ENCODE results near the gene SNX25. TPM values are rescaled to one million over a fixed set of nuclear protein-coding genes. Genes with fewer than 3 reads are reported as not detected.
"Not testable (repeated sequence)": the region's sequence is repeated elsewhere in the genome, so short reads cannot be mapped to it uniquely, and the experiment has no call there.

The SNX25 gene
- total and polyA plus RNA-seq, 4 donors: 18.3 to 33.5 (median 24.8) TPM

DNA sequence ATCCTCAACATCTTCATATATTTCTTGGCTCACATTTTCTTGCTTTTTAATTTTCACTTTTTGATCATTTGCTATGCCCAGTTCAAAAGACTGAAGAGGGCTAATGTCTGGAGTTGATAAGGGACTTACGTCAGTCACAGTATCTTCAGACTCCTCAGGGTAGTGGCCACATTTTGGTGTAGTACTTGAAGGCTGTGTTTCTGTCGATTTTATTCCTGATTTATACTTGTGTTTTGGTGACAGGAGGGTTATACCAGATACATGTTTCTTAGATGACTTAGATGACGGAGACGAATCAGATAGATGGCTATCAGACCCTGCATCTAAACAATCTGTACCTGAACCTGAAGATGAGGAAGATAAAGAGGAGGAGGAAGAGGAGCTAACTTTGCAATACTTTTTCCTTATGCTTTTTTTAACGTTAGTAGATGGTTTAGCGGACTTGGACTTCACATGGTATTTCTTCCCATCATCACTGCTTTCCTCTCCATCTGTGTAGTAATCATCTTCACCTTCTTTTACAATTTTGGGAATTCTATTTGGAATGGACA, 19.0 kb upstream of the SNX25 start:
- WGBS (ENCODE audit: insufficient coverage): 88% methylated on average over 2 of the region's 6 CpGs
- no peak for DNase-seq (ENCODE audit: low read depth in 4 of 6, low spot score in 6 of 6)
- Histone ChIP-seq H3K4me3 (ENCODE audit: low read depth, low read length) (no peak overlapping the region), H3K9me3 (ENCODE audit: control insufficient read depth, insufficient read depth, low read length) (no peaks in the 10 kb centered on the region), H3K4me1 (ENCODE audit: control insufficient read depth, insufficient read depth, low read length) (no peaks in the 10 kb centered on the region), H3K27me3 (ENCODE audit: control insufficient read depth, insufficient read depth, low read length) (no peaks in the 10 kb centered on the region), H3K36me3 (ENCODE audit: control insufficient read depth, insufficient read depth, low read length) (peaks cover 10% of the 10 kb centered on the region), H3K27ac (ENCODE audit: low read depth, low read length) (no peak overlapping the region)

DNA sequence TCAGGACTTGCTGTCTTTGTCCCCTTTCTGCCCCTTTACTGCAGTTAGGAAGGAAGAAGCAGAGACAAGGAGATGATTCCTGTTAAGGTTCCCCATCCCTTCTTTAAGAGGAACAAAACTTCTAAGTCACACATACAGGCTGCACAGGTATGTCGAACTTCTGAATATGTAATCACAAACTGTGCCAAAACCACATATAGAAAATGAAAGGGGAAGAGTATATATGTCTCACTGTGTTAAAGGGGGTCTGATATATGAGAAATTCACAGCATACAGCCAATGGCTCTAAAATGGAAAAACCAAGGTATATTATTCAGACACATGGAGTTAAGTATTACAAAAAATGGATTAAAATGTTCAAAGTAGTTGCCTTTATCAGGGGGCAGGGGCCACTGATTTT, 17.3 kb upstream of the SNX25 start:
- H3K9me3 ChIP-seq (ENCODE audit: control insufficient read depth, insufficient read depth, low read length): no peaks in the 10 kb centered on the region
- H3K27ac ChIP-seq (ENCODE audit: low read depth, low read length): no peak overlapping the region
- H3K4me3 ChIP-seq (ENCODE audit: low read depth, low read length): no peak overlapping the region
- no CpG with 5 or more reads among the region's 1 CpG for WGBS (ENCODE audit: insufficient coverage)
- DNase-seq (ENCODE audit: low read depth in 4 of 6, low spot score in 6 of 6): no peak
- H3K4me1 ChIP-seq (ENCODE audit: control insufficient read depth, insufficient read depth, low read length): no peaks in the 10 kb centered on the region
- peaks cover 10% of the 10 kb centered on the region for H3K36me3 ChIP-seq (ENCODE audit: control insufficient read depth, insufficient read depth, low read length)
- H3K27me3 ChIP-seq (ENCODE audit: control insufficient read depth, insufficient read depth, low read length): no peaks in the 10 kb centered on the region

DNA sequence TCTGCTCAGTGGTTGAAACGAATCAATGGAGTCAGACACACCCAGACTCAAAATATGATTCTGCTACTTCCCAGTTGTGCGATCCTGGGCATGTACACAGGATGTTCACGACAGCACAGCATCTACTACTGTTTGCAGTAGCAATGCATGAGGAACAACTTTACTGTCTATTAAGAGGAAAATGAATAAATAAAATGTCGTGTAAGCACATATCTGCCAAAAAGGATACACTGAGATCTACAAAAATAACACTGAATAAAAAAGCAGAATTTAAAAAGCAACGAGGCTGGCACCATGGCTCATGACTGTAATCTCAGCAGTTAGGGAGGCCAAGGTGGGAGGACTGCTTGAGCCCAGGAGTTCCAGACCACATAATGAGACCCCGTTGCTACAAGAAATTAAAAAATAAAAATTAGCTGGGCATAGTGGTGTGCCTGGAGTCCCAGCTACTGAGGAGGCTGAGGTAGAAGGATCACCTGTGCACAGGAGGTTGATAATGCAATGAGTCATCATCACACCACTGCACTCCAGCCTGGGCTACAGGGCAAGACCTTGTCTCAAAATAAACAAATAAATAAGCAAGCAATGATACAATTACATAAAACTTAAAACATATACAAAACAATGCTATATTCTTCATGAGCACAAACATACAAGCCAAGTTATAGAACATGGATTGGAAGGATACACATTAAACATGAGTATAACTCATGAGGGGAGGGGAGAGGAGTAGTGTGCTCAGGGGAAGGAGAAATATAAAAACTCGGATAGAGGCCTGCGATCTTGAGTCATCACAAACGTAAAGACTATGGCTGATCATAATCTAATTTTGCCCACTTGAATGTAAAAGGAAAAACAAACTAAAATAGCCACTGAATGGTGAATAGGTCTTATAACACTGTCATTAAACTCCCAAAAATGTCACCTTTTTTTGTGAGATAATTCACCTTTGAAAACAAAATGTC, 14.2 kb upstream of the SNX25 start:
- Histone ChIP-seq H3K4me1 (ENCODE audit: control insufficient read depth, insufficient read depth, low read length) (no peaks in the 10 kb centered on the region), H3K36me3 (ENCODE audit: control insufficient read depth, insufficient read depth, low read length) (no peaks in the 10 kb centered on the region), H3K27me3 (ENCODE audit: control insufficient read depth, insufficient read depth, low read length) (no peaks in the 10 kb centered on the region), H3K4me3 (ENCODE audit: low read depth, low read length) (no peak overlapping the region), H3K27ac (ENCODE audit: low read depth, low read length) (no peak overlapping the region), H3K9me3 (ENCODE audit: control insufficient read depth, insufficient read depth, low read length) (no peaks in the 10 kb centered on the region)
- WGBS (ENCODE audit: insufficient coverage): 90% methylated on average over 2 of the region's 9 CpGs
- DNase-seq (ENCODE audit: low read depth in 4 of 6, low spot score in 6 of 6): no peak

- no CpG with 5 or more reads among the region's 2 CpGs for WGBS (ENCODE audit: insufficient coverage)
Observed at GRCh38 chr4:185196437-185196836, 13.0 kb upstream of the SNX25 start.

DNA sequence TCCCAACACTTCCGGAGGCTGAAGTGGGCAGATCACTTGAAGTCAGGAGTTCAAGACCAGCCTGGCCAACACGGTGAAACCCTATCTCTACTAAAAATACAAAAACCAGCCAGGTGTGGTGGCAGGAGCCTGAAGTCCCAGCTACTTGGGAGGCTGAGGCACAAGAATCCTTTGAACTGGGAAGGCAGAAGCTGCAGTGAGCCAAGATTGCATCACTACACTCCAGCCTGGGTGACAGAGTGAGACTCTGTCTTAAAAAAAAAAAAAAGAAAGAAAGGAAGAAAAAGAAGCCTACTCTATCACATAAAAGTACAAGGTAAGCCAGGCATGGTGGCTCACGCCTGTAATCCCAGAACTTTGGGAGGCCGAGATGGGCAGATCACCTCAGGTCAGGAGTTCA, 11.2 kb upstream of the SNX25 start:
- not testable (repeated sequence) for H3K27ac ChIP-seq (ENCODE audit: low read depth, low read length); H3K4me1 ChIP-seq (ENCODE audit: control insufficient read depth, insufficient read depth, low read length); DNase-seq (ENCODE audit: low read depth in 4 of 6, low spot score in 6 of 6); H3K27me3 ChIP-seq (ENCODE audit: control insufficient read depth, insufficient read depth, low read length); H3K4me3 ChIP-seq (ENCODE audit: low read depth, low read length); H3K9me3 ChIP-seq (ENCODE audit: control insufficient read depth, insufficient read depth, low read length); H3K36me3 ChIP-seq (ENCODE audit: control insufficient read depth, insufficient read depth, low read length)
- WGBS (ENCODE audit: insufficient coverage): 100% methylated on average over 1 of the region's 4 CpGs

More at GRCh38 chr4:185196437-185196836, 13.0 kb upstream of the SNX25 start:
- H3K27ac ChIP-seq (ENCODE audit: low read depth, low read length): no peak overlapping the region
- no peaks in the 10 kb centered on the region for H3K9me3 ChIP-seq (ENCODE audit: control insufficient read depth, insufficient read depth, low read length)
- H3K4me1 ChIP-seq (ENCODE audit: control insufficient read depth, insufficient read depth, low read length): no peaks in the 10 kb centered on the region
- DNase-seq (ENCODE audit: low read depth in 4 of 6, low spot score in 6 of 6): no peak
- H3K4me3 ChIP-seq (ENCODE audit: low read depth, low read length): no peak overlapping the region
- no peaks in the 10 kb centered on the region for H3K36me3 ChIP-seq (ENCODE audit: control insufficient read depth, insufficient read depth, low read length)
- no peaks in the 10 kb centered on the region for H3K27me3 ChIP-seq (ENCODE audit: control insufficient read depth, insufficient read depth, low read length)

- H3K4me1 ChIP-seq (ENCODE audit: control insufficient read depth, insufficient read depth, low read length): peaks cover 18% of the 10 kb centered on the region
- peak overlapping the region; percentile 82 for H3K27ac ChIP-seq (ENCODE audit: low read depth, low read length)
- H3K27me3 ChIP-seq (ENCODE audit: control insufficient read depth, insufficient read depth, low read length): no peaks in the 10 kb centered on the region
- no peak overlapping the region for H3K4me3 ChIP-seq (ENCODE audit: low read depth, low read length)
- 67% methylated on average over 10 of the region's 16 CpGs for WGBS (ENCODE audit: insufficient coverage)
- no peak for DNase-seq (ENCODE audit: low read depth in 4 of 6, low spot score in 6 of 6)
- H3K36me3 ChIP-seq (ENCODE audit: control insufficient read depth, insufficient read depth, low read length): no peaks in the 10 kb centered on the region
- no peaks in the 10 kb centered on the region for H3K9me3 ChIP-seq (ENCODE audit: control insufficient read depth, insufficient read depth, low read length)
Observed at GRCh38 chr4:185201977-185202962, 7.1 kb upstream of the SNX25 start.

- H3K4me3 ChIP-seq (ENCODE audit: low read depth, low read length): peak overlapping the region; percentile 50
Observed at GRCh38 chr4:185202984-185203485, 6.4 kb upstream of the SNX25 start.

DNA sequence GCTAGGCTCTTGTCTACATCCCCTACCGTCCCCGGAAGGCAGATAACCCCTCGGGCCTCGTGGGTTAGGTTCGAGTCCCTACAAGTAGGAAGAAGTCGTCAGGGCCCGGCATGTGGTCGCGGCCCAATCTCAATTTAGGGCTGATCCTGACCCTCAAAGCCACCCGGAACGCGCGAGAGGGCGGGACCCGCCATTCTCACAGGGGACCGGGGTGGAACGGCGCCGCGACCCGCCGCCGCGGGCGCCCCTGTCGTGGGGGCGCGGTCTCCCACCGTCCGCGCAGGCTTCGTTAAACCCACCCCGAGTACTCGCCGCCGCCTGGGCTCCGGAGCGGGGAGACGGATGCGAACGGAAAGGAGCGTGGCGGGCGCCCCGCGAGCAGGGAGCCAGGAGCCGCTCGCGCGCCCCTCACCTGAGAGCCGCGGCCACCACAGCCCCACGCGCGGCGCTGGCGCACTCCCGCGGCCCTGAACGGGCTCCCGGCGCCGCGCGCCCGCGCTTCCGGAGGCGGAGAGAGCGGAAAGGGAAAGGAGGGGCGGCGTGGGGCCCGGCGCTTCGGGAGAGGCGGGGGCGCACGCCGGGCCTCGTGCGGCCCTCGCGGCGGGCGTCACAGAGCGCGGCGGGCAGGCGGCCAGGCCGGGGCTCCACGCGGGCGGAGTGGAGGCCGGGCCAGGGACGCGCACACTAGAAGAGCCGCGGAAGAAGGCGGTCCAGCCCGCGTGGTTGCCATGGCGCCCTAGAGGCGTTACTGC, 5.7 kb upstream of the SNX25 start, which contains the start of gene CFAP97:
Gene CFAP97, minus strand, starts transcription at position 515 of the 752 bp plus-strand sequence. CDS start 12,804 bp downstream, outside the sequence.
- Histone ChIP-seq H3K4me1 (ENCODE audit: control insufficient read depth, insufficient read depth, low read length) (peaks cover 18% of the 10 kb centered on the region), H3K36me3 (ENCODE audit: control insufficient read depth, insufficient read depth, low read length) (no peaks in the 10 kb centered on the region), H3K9me3 (ENCODE audit: control insufficient read depth, insufficient read depth, low read length) (no peaks in the 10 kb centered on the region), H3K27me3 (ENCODE audit: control insufficient read depth, insufficient read depth, low read length) (no peaks in the 10 kb centered on the region), H3K4me3 (ENCODE audit: low read depth, low read length) (peak within 1 kb of the TSS; percentile 68), H3K27ac (ENCODE audit: low read depth, low read length) (peak within 1 kb of the TSS; percentile 86)
- under 1% methylated on average over 102 of the region's 103 CpGs for WGBS (ENCODE audit: insufficient coverage)
- DNase-seq (ENCODE audit: low read depth in 4 of 6, low spot score in 6 of 6): peak in 5 of 6 donors; percentile 76 to 96 (median 83)

More at GRCh38 chr4:185202984-185203485, 6.4 kb upstream of the SNX25 start:
- Histone ChIP-seq H3K27ac (ENCODE audit: low read depth, low read length) (peak overlapping the region; percentile 82), H3K36me3 (ENCODE audit: control insufficient read depth, insufficient read depth, low read length) (no peaks in the 10 kb centered on the region), H3K9me3 (ENCODE audit: control insufficient read depth, insufficient read depth, low read length) (no peaks in the 10 kb centered on the region), H3K27me3 (ENCODE audit: control insufficient read depth, insufficient read depth, low read length) (no peaks in the 10 kb centered on the region), H3K4me1 (ENCODE audit: control insufficient read depth, insufficient read depth, low read length) (peaks cover 18% of the 10 kb centered on the region)
- DNase-seq (ENCODE audit: low read depth in 4 of 6, low spot score in 6 of 6): no peak
- 52% methylated on average over 5 of the region's 8 CpGs for whole genome bisulfite sequencing (ENCODE audit: insufficient coverage)
